GM12892 (cell line): Measurements from ENCODE around the gene ZKSCAN4.

Experiments used
- POLR2A ChIP-seq: IDR thresholded peaks from 2 replicates; pipeline ENCODE4 v1.6.1; 2011; ENCODE audit warnings: low read depth, low read length, control low read depth
- POLR2AphosphoS5 ChIP-seq: IDR thresholded peaks from 2 replicates; pipeline ENCODE4 v1.6.1; 2011; ENCODE audit warnings: low read depth, low read length, control low read depth
- TAF1 ChIP-seq: IDR thresholded peaks from 2 replicates; pipeline ENCODE4 v1.6.1; 2011; ENCODE audit warnings: low read depth, mild to moderate bottlenecking, control low read depth, low read length, borderline replicate concordance

GRCh38 chr6:28251661-28252008 is 434 bp downstream of the ZKSCAN4 start:
- no peak for TF ChIP-seq POLR2A
- TF ChIP-seq POLR2AphosphoS5, result no peak
- no peak for TF ChIP-seq TAF1
